Activated naive CD8-positive, alpha-beta T cell treated with anti-CD3 and anti-CD28 coated beads, Interleukin-2, amount 50 U/mL, for 24 hours (primary cell): ENCODE results near the gene C20orf204.

Experiments
- ATAC-seq: fragments of 150-1000 bp; cut with Tn5 transposase; one replicate; pipeline ENCODE4 v1.10.0; 2021
- DNase-seq: peaks from one replicate; pipeline ENCODE4 v3.0.0; 2021
- H3K27ac Mint-ChIP-seq: one replicate; pipeline ENCODE4 v1.8.0; 2021; ENCODE audit warnings: mild to moderate bottlenecking, mixed read lengths
- H3K27me3 Mint-ChIP-seq: one replicate; pipeline ENCODE4 v1.8.0; 2021; ENCODE audit warnings: mixed read lengths
- H3K36me3 Mint-ChIP-seq: one replicate; pipeline ENCODE4 v1.8.0; 2021; ENCODE audit warnings: low read depth, mixed read lengths
- H3K4me1 Mint-ChIP-seq: one replicate; pipeline ENCODE4 v1.8.0; 2021; ENCODE audit warnings: mixed read lengths
- H3K4me3 Mint-ChIP-seq: one replicate; pipeline ENCODE4 v1.8.0; 2021; ENCODE audit warnings: mild to moderate bottlenecking, moderate library complexity, mixed read lengths
- H3K9me3 Mint-ChIP-seq: one replicate; pipeline ENCODE4 v1.8.0; 2021; ENCODE audit warnings: mixed read lengths

The C20orf204 gene

DNA sequence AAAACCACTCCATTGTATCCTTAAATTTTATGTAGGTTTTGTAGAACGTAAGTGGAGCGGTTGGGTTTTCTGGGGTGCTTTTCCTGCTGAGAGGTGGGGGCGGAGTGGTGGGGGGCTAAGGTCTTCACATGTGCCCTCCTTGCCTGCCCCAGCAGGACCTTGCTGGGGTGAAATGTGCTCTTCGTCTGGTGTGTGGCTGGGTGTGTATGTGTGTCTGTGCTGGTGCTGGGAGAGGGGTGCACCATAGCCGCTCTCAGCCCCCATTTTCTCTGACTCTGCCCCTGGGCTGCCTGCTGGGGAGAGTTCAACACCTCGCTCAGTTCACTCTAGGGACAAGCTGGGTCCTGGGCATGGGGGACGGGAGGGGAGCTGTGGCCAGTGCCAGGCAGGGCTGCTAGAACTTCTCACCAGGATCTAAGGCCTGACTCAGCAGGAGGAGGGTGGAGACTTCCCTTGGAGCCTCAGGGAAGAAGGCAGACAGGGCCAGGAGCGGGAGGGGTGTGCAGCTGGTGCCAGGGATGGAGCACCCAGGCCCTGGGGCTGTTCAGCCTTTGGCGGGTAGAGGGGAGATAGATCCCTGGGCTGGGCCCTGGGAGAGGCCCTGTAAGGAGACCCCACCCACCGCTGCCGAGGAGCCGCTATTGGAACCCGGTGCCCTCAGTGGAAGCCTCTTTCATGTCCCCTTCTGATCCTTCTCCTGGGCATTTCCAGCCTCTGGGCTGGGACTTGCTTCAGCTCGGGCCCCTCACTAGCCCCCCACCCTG is 8.7 kb downstream of the C20orf204 start:
- H3K36me3 Mint-ChIP-seq: no peaks in the 10 kb centered on the region
- H3K27me3 Mint-ChIP-seq: peaks cover 12% of the 10 kb centered on the region
- no peaks in the 10 kb centered on the region for H3K9me3 Mint-ChIP-seq
- ATAC-seq (no peak), DNase-seq (no peak)
- peaks cover 28% of the 10 kb centered on the region for H3K4me1 Mint-ChIP-seq
- H3K27ac Mint-ChIP-seq: no peak overlapping the region
- H3K4me3 Mint-ChIP-seq: no peak overlapping the region

DNA sequence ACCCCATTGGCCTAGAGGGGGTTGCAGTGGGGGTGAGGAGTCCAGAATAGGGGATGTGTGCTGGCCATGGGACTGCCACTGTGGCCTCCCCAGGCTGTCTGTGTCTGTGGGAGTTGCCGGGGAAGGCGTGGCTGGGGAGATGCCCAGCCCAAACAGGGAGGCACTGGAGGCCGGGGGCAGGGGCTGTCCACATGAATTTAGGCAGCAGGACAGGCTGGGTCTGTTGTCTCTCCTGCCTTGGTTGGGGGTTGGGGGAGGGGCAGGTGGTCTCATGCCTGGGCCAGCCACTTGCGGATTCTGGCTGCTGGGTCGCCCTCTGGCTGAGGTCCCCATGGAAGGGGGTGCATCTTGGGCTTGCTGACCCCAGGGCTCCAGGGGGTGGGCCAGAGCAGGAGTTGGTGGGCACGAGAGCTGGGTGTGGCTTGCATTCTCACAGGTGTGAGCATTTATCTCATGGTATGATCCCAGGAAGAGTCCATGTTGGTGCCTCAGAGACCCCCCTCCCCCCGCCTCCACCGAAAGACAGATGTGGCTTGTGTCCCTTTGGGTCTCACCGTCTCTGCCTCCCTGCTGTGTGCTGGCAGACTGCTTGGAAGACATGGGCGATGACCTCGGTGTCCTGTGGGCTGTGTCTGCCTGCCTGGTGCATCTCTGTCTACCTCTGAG is 9.5 kb downstream of the C20orf204 start:
- ATAC-seq: no peak
- no peak overlapping the region for H3K27ac Mint-ChIP-seq
- no peaks in the 10 kb centered on the region for H3K9me3 Mint-ChIP-seq
- H3K4me1 Mint-ChIP-seq: peaks cover 22% of the 10 kb centered on the region
- no peak overlapping the region for H3K4me3 Mint-ChIP-seq
- H3K27me3 Mint-ChIP-seq: peaks cover 17% of the 10 kb centered on the region
- no peaks in the 10 kb centered on the region for H3K36me3 Mint-ChIP-seq
- DNase-seq: no peak

DNA sequence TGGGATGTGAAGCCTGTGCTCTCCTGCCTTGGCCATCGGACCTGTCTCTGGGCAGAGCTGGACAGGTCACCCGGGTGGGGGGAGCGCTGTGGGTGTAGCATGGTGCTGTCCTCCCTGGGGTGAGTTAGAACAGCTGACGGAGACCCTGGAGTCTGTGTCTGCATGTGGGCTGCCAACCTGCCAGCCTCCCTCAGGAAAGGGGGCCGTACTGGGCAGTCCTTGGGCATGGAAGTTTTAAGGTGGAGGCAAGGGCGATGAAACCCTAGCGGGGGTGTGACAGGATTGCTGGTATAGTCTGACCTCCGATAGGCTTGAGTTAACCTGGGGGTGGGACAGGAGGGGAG is 11.0 kb downstream of the C20orf204 start:
- Mint-ChIP-seq H3K4me1 (peaks cover 11% of the 10 kb centered on the region), H3K9me3 (no peaks in the 10 kb centered on the region), H3K36me3 (no peaks in the 10 kb centered on the region), H3K27me3 (peaks cover 24% of the 10 kb centered on the region), H3K4me3 (no peak overlapping the region), H3K27ac (no peak overlapping the region)
- DNase-seq (no peak), ATAC-seq (no peak)

GRCh38 chr20:64047968-64048401 is 12.0 kb downstream of the C20orf204 start:
- Mint-ChIP-seq H3K4me1 (peaks cover 8% of the 10 kb centered on the region), H3K4me3 (no peak overlapping the region), H3K27ac (no peak overlapping the region), H3K27me3 (peaks cover 24% of the 10 kb centered on the region), H3K36me3 (no peaks in the 10 kb centered on the region), H3K9me3 (no peaks in the 10 kb centered on the region)
- DNase-seq (no peak), ATAC-seq (no peak)

GRCh38 chr20:64048402-64049044 is 12.5 kb downstream of the C20orf204 start:
- Mint-ChIP-seq H3K4me1 (peaks cover 8% of the 10 kb centered on the region), H3K9me3 (no peaks in the 10 kb centered on the region), H3K36me3 (no peaks in the 10 kb centered on the region), H3K27me3 (peaks cover 24% of the 10 kb centered on the region), H3K4me3 (no peak overlapping the region), H3K27ac (no peak overlapping the region)
- no peak for DNase-seq
- no peak for ATAC-seq

DNA sequence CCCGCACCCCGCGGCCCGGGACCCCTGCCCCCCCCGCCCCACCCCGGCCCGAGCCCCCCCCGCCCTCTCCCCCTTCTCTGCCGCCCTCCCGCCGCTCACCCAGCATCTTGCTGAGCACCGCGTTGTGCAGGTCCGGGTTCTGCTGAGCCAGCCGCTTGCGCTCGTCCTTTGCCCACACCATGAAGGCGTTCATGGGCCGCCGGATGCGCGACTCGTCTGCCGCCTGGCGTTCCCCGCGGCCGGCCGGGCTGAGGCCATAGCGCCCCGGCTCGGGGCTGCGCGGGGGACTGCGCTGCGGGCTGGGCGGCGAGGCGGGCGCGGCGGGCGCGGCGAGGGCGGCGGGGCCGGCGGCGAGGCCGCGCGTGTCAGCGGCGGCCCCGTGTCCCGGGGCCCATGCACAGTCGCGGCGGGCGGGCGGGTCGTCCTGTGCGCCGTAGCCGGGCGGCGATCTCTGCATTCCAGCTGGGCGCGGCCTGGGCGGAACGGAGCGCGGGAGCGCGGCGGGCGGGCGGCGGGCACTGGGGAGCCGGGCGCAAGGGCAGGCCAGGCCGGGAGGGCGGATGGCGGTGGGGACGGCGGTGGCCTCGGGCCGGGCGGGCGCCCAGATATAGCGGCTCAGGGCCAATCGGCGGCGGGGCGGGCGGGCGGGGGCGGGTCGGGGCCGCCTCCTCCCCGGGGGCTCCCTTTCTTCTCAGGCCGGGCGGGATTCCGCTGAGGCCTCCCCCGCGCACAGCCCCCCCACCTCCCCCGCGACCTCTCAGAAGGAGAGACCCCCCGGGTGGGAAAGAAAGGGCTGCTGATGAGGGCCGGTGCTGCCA is 13.3 kb downstream of the C20orf204 start, which contains the start of gene SOX18:
SOX18 (minus strand) TSS at position 580 of the 818 bp plus-strand sequence; CDS start at position 457, 123 bp downstream.
- ATAC-seq (no peak), DNase-seq (peak; percentile 46)
- Mint-ChIP-seq H3K4me1 (peaks cover 8% of the 10 kb centered on the region), H3K27me3 (peaks cover 24% of the 10 kb centered on the region), H3K4me3 (no peak within 1 kb of the TSS), H3K27ac (no peak within 1 kb of the TSS), H3K9me3 (no peaks in the 10 kb centered on the region), H3K36me3 (no peaks in the 10 kb centered on the region)

GRCh38 chr20:64049878-64050260 is 13.9 kb downstream of the C20orf204 start:
- H3K36me3 Mint-ChIP-seq: no peaks in the 10 kb centered on the region

GRCh38 chr20:64050261-64051032 is 14.5 kb downstream of the C20orf204 start:
- no peak for ATAC-seq
- DNase-seq: no peak
- H3K27ac Mint-ChIP-seq: no peak overlapping the region
- H3K4me3 Mint-ChIP-seq: no peak overlapping the region
- H3K4me1 Mint-ChIP-seq: peaks cover 6% of the 10 kb centered on the region
- H3K36me3 Mint-ChIP-seq: no peaks in the 10 kb centered on the region
- no peaks in the 10 kb centered on the region for H3K9me3 Mint-ChIP-seq
- peaks cover 24% of the 10 kb centered on the region for H3K27me3 Mint-ChIP-seq

More at GRCh38 chr20:64049878-64050260, 13.9 kb downstream of the C20orf204 start:
- no peak overlapping the region for H3K27ac Mint-ChIP-seq
- ATAC-seq (no peak), DNase-seq (no peak)
- H3K4me1 Mint-ChIP-seq: peaks cover 6% of the 10 kb centered on the region
- no peaks in the 10 kb centered on the region for H3K9me3 Mint-ChIP-seq
- peaks cover 24% of the 10 kb centered on the region for H3K27me3 Mint-ChIP-seq
- no peak overlapping the region for H3K4me3 Mint-ChIP-seq

DNA sequence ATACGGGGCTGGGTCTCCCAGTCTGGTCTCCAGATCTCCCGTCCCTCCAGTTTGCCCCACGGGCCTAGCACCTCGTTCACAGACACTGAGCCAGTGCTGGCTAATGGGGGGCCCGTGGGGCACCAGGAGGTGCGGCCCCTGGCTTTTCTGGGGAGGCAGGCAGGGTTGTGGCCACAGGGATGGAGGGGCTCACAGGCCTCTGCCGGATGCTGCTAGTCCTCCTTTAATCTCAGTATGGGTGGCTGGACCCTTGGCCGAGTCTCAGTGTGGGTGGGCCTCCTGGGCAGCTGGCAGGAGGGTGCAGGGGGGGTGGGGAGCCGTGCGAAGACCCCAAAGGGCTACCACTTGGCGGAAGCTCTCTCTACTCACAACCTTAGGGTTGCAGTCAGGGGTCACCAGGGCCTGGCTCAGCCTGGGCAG is 15.1 kb downstream of the C20orf204 start:
- H3K4me3 Mint-ChIP-seq: no peak overlapping the region

DNA sequence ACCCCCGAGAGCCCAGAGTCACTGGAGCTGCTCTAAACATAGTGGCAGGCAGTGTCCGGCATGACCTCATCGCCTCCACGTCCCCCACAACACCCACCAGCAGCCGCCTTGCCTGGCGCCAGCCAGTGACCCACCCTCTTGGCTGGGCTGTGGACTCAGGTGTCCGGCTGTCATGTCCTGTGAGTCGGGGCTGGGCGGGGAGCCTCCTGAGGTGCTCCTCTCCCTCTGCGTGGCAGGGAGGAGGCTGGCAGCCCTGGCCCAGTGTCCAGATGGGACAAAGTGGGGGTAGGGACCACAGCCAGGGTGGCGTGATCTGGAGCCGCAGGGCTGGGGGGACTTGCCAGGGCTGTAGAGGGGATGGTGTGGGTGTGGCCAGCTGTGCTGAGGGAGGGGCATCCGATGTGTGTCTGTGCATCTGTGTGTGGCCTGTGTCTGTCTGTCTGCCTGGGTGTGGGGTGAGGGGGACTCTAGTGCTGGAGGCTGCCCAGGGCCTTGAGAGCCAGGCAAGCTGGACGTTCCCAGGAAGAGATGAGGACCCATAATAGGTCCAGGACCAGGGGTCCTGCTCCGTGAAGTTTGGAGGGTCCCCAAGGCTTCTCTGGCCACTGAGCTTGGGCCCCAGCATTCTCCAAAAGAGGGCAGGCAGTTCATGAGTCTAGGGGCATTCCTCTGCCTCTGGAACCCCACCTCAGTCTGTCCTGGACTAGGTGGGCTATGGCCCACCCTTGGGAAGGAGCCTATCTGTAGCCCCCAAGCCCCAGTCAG is 15.8 kb downstream of the C20orf204 start:
- ATAC-seq (no peak), DNase-seq (no peak)
- Mint-ChIP-seq H3K36me3 (no peaks in the 10 kb centered on the region), H3K4me1 (peaks cover 2% of the 10 kb centered on the region), H3K27ac (no peak overlapping the region), H3K9me3 (no peaks in the 10 kb centered on the region), H3K4me3 (no peak overlapping the region), H3K27me3 (peaks cover 18% of the 10 kb centered on the region)

More for the DNA sequence above, 15.1 kb downstream of the C20orf204 start:
- no peaks in the 10 kb centered on the region for H3K36me3 Mint-ChIP-seq
- H3K9me3 Mint-ChIP-seq: no peaks in the 10 kb centered on the region
- ATAC-seq: no peak
- H3K27me3 Mint-ChIP-seq: peaks cover 24% of the 10 kb centered on the region
- H3K4me1 Mint-ChIP-seq: peaks cover 6% of the 10 kb centered on the region
- no peak for DNase-seq
- H3K27ac Mint-ChIP-seq: no peak overlapping the region

- ATAC-seq: no peak
- Mint-ChIP-seq H3K27me3 (peaks cover 17% of the 10 kb centered on the region), H3K9me3 (no peaks in the 10 kb centered on the region), H3K4me3 (no peak overlapping the region), H3K27ac (no peak overlapping the region), H3K36me3 (no peaks in the 10 kb centered on the region), H3K4me1 (peaks cover 7% of the 10 kb centered on the region)
- DNase-seq: no peak
Observed at GRCh38 chr20:64052326-64052722, 16.3 kb downstream of the C20orf204 start.

DNA sequence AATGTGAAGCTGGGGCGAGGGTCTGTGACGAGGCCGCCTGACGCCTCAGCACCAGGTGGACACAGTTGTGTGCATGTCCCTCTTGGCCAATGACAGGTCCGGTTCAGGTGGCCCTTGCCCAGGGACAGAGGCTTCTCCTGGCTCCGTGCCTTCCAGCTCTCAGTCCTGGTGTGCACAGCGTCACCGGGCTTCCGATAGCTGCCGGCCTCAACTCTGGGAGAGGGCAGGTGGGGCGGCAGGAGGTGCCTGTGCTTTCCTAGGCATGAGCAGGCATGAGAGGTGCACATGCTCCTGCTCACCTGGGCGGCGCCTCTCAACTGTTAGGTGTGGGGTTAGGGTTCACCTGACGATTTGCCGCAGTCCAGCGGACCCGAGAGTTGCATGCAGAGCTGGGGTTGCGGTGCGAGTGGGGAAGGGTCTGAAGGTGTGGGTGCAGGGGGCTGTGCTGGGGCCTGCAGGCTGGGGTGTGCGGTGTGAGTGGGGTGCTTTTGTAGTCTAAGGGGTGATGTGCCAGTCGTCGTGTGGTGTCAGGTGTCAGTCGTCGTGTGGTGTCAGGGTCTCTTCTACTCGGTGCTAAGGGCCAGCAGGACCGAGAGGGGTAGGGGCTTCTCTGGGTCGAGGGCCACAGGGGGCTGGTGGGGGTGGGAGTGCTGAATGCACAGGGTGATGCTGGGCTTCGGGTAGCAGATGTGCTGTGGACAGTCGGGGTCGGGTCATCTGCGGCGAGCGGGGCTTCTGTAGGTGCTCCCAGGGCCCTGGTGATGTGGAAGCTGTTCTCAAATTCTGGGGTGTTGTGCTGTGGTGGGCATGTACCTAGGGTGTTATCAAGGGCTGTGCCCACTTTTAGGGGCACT is 17.2 kb downstream of the C20orf204 start:
- Mint-ChIP-seq H3K36me3 (no peaks in the 10 kb centered on the region), H3K27me3 (peaks cover 14% of the 10 kb centered on the region), H3K9me3 (no peaks in the 10 kb centered on the region), H3K4me1 (peaks cover 16% of the 10 kb centered on the region), H3K4me3 (no peak overlapping the region), H3K27ac (no peak overlapping the region)
- ATAC-seq: no peak
- no peak for DNase-seq
